Activated naive CD4-positive, alpha-beta T cell treated with Interleukin-2 at 50 U/mL for 16 hours (primary cell): Measurements from ENCODE around the gene LIPC.

Experiments
- DNase-seq: peaks from one replicate; pipeline ENCODE4 v3.0.0-alpha.2; 2020

The LIPC gene

DNA sequence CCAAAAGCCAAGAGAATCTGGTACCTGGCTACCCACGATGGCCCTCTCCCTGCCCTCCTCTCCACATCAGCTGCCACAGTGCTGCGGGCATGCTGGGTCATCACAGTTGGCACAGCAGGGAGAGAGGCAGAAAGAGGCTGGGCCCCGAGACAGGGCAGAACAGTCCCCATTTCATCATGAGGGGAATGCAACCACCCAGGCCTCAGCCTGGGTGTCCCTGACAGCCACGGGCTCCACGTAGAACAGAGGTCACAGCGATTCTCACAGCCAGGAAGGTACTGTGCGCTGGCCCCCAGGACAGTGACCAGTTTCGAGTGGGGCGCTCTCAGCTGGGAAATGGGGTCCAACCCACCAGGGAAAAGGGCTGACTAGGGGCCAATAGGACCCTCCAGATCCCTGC lies 6.3 kb downstream of the LIPC start:
- DNase-seq, result no peak

- peak; percentile 13 for DNase-seq
Measured at GRCh38 chr15:58438956-58439355, 7.2 kb downstream of the LIPC start.

DNA sequence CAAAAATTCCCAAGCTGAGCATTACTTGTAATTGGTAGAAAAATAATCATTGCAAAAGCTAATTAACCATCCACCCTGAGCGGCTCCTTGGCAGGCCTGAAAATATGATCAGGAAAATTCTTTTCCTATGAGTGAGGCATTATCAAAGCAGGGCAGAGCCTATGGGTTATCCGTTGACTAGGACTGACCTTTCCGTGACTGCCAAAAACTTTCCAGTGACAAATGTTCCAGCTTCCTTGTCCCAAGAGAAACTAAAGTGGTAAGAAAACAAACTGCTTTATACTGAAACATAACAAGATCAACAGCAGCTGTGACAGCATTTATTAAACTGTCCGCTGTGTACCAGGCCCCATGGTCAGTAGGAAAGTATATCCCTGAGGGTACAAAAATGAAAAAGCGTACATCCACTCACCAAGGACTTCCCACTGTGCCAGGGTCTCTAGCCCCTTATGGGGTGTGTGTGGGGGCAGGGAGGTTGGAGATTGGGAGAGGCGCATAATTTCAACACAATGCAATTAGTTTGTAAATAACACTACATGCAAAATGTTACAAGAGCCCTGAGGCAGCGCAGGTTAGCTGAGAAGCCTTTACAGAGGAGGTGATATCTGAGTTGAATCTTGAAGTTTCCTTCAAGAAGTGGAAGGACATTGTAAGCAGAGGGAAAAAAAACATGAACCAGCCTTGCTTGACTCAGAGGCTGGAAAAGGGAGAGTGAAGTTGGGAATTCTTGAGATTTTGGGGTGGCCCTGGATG lies 8.5 kb downstream of the LIPC start:
- no peak for DNase-seq

DNA sequence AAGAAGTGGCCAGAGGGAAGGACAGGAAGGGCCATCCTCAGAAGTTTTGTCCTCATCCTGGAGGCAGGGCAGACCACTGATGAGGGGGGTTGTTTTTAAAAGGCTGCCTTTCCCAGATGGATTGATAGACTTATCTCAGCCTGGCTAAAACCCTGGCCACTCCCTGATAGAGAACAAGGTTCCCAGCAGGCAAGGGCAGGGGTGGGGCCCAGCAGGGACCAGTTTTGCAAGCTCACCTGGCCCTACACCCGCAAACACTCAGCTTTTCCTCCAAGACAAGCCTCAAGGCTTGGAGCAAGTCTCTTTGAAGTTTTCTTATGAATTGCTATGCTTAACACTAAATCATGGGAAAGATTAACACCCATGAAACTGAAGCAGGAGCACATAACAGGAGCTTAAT lies 9.1 kb downstream of the LIPC start:
- DNase-seq, result no peak

- DNase-seq, result no peak
Measured at GRCh38 chr15:58441376-58442070, 9.7 kb downstream of the LIPC start.

DNA sequence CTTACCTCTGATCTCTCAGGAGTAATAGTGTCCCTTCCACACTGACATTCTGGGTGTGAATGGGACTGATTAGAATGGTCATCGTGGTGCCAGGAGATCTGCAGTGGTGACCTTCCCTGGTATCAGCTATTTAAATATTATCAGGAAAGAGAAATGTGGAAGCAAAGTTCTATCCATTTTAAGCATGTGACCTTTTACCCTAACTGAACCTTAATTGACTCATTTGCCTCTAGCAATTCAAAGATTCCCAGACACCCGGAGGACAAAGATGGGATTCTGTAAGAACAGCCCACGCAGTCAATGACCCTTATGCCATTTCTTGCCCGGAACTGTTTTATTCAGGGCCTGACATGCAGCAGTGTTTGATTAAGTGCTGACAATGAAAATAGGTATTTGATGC lies 10.3 kb downstream of the LIPC start:
- no peak for DNase-seq

DNA sequence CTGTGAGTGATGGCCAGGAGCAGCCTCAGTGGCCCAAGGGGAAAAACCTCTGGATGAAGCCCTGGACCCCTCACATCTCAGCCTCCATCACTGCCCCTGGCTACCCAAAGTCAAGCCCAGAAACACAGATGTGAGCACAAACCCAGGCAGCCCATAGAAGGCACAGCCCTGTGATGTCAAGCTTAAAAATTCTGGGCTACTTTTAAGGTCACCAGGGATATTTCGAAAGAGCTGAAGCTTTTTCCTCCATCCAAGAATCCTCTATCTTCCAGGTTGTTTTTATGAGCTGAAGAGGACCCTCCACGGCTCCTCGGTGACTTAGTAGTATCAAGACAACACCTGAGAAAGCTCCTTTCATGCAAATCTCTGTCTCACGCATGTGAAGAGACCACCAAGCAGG lies 11.5 kb downstream of the LIPC start:
- no peak for DNase-seq

GRCh38 chr15:58444056-58444455 lies 12.3 kb downstream of the LIPC start:
- DNase-seq, result no peak

DNA sequence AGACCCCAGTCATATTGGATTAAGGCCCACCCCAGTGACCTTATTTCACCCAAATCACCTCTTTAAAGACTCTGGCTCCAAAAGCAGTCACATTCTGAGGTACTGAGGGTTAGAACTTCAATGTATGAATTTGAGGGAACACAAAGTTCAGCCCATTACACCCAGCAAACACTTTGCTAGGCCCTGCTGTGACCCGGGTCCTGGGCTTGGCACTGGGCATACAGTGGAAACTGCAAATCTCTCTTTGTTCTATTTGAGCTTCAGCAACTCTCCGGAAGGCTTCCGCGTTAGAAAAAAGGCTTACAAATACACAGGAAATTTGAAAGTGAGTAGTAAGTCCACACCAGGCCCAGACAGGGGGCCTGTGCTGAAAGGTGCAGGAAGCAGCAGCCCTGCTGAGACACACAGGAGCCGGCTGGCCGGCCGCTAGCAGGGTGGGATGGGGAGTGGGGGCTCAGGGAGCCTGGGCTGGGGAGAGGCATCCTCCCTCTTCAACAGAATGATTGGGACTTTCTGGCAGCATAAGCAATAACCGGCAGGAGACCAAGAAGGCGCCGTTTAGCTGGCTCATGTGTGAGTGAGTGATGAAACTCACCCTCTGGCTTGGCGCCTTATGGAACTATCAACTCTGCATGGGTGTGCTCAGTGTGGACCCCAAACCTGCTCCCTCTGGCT lies 13.0 kb downstream of the LIPC start:
- no peak for DNase-seq

- no peak for DNase-seq
Measured at GRCh38 chr15:58445865-58446264, 14.1 kb downstream of the LIPC start.

- no peak for DNase-seq
Measured at GRCh38 chr15:58446521-58446920, 14.7 kb downstream of the LIPC start.

DNA sequence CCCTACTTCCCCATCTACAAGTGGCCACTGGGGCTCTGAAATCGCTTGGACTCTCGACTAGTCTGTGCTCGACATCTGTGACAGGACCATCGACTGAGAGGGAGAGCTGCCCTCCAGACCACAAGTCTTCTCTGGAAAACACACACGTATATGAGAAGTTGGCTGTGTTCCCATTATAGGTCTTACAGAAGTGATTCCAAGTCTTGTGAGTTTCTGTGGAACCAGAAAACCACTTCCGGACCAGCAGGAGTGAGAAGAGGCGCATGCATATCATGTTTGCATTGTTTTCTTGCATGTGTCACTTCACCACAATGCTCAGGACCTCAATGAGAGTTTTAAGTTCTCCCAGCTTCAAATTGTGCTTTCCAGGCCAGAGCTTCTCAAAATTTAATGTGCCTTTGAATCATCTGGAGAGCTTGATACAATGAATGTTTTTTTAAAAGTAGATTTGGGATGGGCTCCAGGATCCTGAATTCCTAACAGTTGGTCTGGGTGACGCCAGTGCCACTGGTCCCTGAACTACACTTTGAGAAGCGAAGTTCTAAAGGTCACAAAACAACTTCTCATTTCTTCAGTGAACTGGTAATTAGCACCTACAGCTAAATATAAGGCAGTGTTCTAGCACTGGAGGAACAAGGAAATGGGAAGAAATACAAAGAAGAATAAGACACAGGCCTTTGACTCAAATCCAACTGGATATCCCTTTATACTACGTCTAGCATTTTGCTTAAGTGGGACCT lies 15.7 kb downstream of the LIPC start:
- no peak for DNase-seq

DNA sequence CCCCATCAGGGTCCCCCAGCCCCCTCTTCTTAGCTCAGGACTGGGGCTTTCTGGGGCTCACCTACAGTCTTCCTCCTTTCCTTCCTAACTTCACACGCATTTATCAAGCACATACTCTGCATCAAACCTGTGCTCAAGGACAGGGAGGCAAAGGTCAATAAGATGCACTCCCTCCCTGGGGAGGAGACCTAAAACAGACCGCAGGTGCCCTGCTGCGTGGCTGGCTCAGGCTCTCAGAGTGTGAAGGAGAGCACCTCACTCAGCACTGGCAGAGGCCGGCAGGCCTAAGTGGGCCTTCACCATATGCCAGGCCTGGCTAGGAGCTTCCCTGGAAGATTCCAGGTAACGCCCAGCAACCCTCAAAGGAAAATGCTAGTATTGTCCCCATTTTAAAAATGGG lies 16.5 kb downstream of the LIPC start:
- no peak for DNase-seq

DNA sequence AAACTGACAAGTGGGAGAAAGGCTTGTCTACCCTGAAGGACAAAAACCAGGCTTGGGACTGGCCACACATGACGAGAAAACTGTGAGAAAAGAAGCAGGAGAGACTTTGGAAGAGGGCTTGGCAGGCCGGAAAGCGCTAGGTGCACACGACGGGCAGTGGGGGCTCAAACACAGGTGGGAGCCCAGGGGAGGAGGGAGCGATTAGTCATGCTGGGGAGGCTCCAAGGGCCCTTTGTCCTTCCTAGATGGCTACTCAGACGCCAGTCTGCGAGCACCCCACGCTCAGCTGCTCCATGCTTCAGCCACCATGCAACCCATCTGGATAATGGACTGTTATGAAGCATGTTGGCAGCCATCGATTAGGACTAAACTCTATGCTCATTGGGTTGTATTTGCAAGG lies 17.1 kb downstream of the LIPC start:
- no peak for DNase-seq

GRCh38 chr15:58451826-58452225 lies 20.0 kb downstream of the LIPC start:
- no peak for DNase-seq

DNA sequence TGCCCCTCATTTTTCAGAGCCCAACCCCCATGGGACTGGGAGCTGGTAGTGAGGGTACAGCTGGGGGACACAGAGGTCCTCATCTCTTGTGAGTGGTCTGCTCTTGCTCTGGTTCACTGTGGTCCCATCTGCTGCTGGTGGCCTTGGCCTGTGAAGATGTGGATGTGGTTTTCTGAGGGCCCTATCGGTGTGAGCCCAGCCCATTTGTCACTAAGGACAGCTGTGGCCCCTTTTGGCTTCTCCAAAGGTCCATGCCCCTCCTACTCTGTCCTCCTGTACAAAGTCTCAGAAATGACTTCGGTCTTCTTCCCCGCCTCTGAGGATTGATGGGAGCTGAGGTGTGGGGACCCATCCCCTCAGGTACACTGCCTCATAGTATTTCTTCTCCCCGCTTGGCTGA lies 21.0 kb downstream of the LIPC start:
- DNase-seq, result no peak

DNA sequence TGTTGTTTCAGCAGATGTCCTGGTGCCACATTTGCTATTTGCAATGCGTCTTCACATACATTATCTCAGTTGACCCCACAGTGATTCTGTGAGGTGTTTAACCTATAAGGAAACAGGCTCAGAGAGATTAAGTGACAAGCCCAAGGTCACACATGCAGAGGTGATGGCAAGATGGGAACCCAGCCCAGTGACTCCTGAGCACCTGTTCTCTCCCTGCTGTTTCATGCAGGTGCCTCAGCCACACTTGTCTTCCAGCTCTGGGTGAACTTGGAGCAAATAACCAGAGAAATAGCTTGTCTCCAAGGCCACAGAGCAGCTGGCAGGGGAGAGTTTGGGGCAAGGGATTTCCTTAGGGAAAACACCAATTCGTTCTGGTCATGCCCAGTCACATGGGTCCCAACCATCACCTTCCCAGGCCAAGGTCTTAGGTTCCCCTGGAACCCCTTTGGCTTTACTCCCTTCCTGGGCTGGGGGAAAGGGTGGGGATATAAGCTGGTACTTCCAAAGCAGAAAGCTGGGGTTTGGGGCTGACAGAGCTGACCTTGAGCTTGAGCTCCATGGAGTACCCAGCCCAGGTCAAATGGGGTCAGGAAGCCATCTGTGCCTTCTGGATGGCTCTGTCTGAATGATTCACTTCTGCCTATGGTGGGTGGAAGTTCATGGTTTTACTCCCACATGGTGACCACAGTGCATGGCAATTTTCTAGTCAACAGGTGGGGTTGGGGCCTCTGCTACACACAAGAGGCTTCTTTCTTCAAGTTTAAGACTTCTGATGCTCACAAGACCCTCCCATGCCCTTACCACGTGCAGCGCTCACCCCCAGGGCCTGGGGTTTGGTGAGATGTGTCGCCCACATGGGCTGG lies 22.4 kb downstream of the LIPC start:
- DNase-seq, result peak; percentile 48

DNA sequence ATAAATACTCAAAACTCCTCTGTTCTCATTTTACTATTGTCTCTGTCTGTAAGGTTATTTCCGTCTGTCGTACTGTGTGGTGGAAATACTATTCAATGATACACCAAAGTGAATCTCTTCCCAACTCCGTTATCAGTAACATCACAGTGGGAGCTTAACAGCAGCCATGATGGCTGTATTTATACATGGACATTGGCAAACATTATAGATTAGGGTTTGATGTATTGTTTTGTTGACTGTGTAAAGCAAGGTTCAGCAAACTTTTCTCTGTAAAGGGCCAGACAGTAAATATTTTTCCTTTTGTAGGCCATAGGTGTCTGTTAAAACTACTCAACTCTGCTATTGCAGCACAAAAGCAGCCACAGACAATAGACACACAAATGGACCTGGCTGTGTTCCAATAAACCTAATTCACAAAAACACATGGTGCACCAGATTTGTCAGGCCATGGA lies 23.2 kb downstream of the LIPC start:
- no peak for DNase-seq

- peak; percentile 14 for DNase-seq
Measured at GRCh38 chr15:58457466-58457965, 25.7 kb downstream of the LIPC start.

- DNase-seq, result no peak
Measured at GRCh38 chr15:58458076-58458475, 26.3 kb downstream of the LIPC start.

GRCh38 chr15:58459045-58459444 lies 27.3 kb downstream of the LIPC start:
- no peak for DNase-seq

DNA sequence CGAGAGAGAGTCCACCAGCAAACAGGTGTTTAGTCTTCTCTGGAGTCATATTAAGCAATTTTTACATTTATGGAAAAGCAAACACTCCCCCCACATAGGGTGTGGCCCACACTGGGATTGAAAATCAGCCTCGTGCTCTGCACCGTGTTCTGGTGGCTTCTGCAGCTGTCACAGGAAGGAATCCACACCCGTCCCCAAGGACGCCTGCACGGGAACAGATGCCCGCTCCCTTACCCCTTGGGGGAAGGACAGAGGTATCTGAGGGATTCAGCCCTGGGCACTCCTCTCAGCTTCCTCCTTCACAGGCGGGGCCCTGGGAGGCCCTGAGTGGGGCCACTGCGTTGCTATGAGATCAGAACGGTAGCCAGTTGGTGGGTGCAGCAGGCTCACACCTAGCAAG lies 27.8 kb downstream of the LIPC start:
- no peak for DNase-seq
